Measurements from ENCODE around the gene BUB3.

- TF ChIP-seq ZNF274 (IDR thresholded peaks at IDR 0.05; ENCODE audit: low read depth, low read length) (no peak), YY1 (IDR thresholded peaks at IDR 0.05; ENCODE audit: insufficient read depth, insufficient read length) (no peak), SUZ12 (IDR thresholded peaks at IDR 0.05; ENCODE audit: extremely low read depth, insufficient read depth, insufficient read length) (peak; percentile 20)
Observed at GRCh38 chr10:123139521-123140163, 14.6 kb upstream of the BUB3 start.
